Neural progenitor cell (in vitro differentiated cells): ENCODE results near the gene WIPF3.

Experiments used
- CTCF ChIP-seq: fragments of 200-600 bp; sonication (generic); IDR thresholded peaks from 2 replicates; pipeline ENCODE4 v1.5.1; 2017; ENCODE audit warnings: antibody characterized with exemption, mild to moderate bottlenecking
- EZH2phosphoT487 ChIP-seq: fragments of 200-600 bp; sonication (generic); IDR thresholded peaks from 2 replicates; pipeline ENCODE4 v1.6.1; 2017; ENCODE audit warnings: antibody characterized with exemption

- no peak for TF ChIP-seq CTCF
- TF ChIP-seq EZH2phosphoT487: no peak
Observed at GRCh38 chr7:29945259-29945809, 139.0 kb downstream of the WIPF3 start.
